Measurements from ENCODE around the gene CPNE1. TPM values are rescaled to one million over a fixed set of nuclear protein-coding genes. Genes with fewer than 3 reads are reported as not detected.
"Not testable (repeated sequence)": the region's sequence is repeated elsewhere in the genome, so short reads cannot be mapped to it uniquely, and the experiment has no call there.

The CPNE1 gene
- 100 to 1,000 TPM; 269 to 280 TPM for total RNA-seq

GRCh38 chr20:35664466-35665206 lies at the start of gene CPNE1, which contains the start of gene RBM12:
CPNE1 (minus strand) TSS chr20:35664900; CDS start chr20:35632923, 31,977 bp downstream.
RBM12 (minus strand) TSS chr20:35664900; CDS start chr20:35655322, 9,578 bp downstream.
- H3K27ac Mint-ChIP-seq, result peak within 1 kb of the TSS; percentile 87
- H3K36me3 Mint-ChIP-seq (ENCODE audit: low read depth), result peaks cover 63% of the 10 kb centered on the region
- peak within 1 kb of the TSS; percentile 90 for H3K4me3 Mint-ChIP-seq

GRCh38 chr20:35714127-35714526 lies 49.4 kb upstream of the CPNE1 start:
- no peak for ATAC-seq (replicated peaks)
- H3K4me1 Mint-ChIP-seq, result peaks cover 33% of the 10 kb centered on the region
- no peak overlapping the region for H3K27ac Mint-ChIP-seq
- peak overlapping the region; percentile 21 for H3K4me3 Mint-ChIP-seq
- H3K9me3 Mint-ChIP-seq, result no peaks in the 10 kb centered on the region
- no peaks in the 10 kb centered on the region for H3K27me3 Mint-ChIP-seq
- peaks cover 100% of the 10 kb centered on the region for H3K36me3 Mint-ChIP-seq (ENCODE audit: low read depth)

More at GRCh38 chr20:35664466-35665206, at the start of gene CPNE1, which contains the start of gene RBM12:
- ATAC-seq (replicated peaks), result peak; percentile 69
- no peaks in the 10 kb centered on the region for H3K9me3 Mint-ChIP-seq
- H3K27me3 Mint-ChIP-seq, result no peaks in the 10 kb centered on the region
- peaks cover 39% of the 10 kb centered on the region for H3K4me1 Mint-ChIP-seq

DNA sequence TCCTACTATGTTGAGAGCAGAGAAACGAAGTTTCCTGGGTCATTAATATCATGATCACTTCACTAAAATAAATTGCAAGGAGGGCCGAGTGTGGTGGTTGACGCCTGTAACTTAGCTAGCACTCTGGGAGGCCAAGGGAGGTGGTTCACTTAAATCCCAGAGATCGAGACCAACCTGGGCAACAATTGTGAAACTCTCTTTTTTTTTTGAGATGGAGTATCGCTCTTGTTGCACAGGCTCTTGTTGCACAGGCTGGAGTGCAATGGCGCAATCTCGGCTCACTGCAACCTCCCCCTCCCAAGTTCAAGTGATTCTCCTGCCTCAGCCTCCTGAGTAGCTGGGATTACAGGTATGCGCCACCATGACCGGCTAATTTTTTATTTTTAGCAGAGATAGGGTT lies 48.4 kb upstream of the CPNE1 start:
- H3K27me3 Mint-ChIP-seq; H3K27ac Mint-ChIP-seq; H3K9me3 Mint-ChIP-seq; ATAC-seq (replicated peaks): not testable (repeated sequence)
- peak overlapping the region; percentile 45 for H3K4me3 Mint-ChIP-seq
- H3K36me3 Mint-ChIP-seq (ENCODE audit: low read depth), result peaks cover 100% of the 10 kb centered on the region
- peaks cover 36% of the 10 kb centered on the region for H3K4me1 Mint-ChIP-seq

DNA sequence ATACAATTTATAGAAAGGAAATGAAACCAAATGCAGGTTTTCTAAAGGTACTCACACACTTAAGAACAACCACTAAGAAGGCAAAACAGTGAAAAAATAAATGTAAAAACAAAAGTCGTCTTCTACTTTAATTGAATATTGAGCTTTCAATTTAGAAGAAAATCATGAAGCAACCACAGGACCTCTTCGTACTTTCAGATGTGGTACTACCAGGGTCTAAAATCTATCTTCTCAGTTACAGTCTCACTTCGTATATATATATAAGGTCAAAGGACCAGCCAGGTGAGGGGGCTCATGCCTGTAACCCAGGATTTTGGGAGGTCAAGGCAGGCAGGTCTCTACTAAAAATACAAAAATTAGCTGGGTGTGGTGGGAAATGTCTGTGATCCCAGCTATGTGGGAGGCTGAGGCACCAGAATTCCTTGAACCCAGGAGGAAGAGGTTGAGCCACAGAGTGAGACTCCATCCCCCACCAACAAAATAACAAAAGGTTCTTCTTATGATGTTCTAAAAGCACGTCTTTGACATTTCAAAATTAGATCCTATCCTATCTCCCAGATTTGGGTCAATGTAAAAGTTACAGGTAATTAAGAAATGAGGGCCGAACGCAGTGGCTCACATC lies 47.0 kb upstream of the CPNE1 start:
- H3K27me3 Mint-ChIP-seq, result no peaks in the 10 kb centered on the region
- H3K27ac Mint-ChIP-seq, result peak overlapping the region; percentile 76
- no peaks in the 10 kb centered on the region for H3K9me3 Mint-ChIP-seq
- H3K4me3 Mint-ChIP-seq, result peak overlapping the region; percentile 62
- peaks cover 36% of the 10 kb centered on the region for H3K4me1 Mint-ChIP-seq
- H3K36me3 Mint-ChIP-seq (ENCODE audit: low read depth), result peaks cover 100% of the 10 kb centered on the region
- ATAC-seq (replicated peaks), result peak; percentile 84

DNA sequence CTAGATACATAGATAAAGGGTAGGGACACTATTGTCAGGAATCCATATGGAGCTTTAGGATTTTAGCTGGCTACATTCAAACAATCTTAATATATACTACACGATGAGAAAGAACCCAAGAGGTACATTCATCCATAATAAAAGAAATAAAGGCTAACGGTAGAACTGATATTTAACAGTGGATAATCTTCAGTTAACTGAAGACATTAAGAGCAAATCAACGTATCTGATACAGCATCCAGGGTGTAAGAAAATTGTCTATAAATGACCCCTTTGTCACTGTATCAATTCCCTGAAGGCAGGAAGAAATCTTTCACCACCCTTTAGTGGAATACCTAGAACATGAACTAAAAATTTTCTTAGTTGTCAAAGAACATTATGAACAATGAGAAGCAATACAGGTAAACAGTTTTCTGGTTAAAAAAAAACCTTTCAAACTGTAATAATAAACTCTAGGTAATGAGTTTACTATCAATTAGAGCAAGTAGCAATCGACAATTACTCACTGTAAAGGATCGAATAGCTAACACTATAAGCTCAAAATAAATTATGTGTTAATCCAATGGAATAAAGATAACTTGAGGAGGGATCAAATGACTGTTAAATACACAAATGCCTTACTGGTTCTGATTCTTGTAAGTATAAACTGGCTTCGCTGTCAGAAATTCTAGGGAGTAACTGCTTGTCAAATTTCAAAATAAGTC lies 46.3 kb upstream of the CPNE1 start:
- no peak for ATAC-seq (replicated peaks)
- Mint-ChIP-seq H3K36me3 (ENCODE audit: low read depth) (peaks cover 100% of the 10 kb centered on the region), H3K4me1 (peaks cover 36% of the 10 kb centered on the region), H3K27me3 (no peaks in the 10 kb centered on the region), H3K9me3 (no peaks in the 10 kb centered on the region), H3K27ac (peak overlapping the region; percentile 76), H3K4me3 (peak overlapping the region; percentile 62)

- Mint-ChIP-seq H3K9me3 (no peaks in the 10 kb centered on the region), H3K27ac (no peak overlapping the region), H3K27me3 (no peaks in the 10 kb centered on the region), H3K4me1 (peaks cover 36% of the 10 kb centered on the region), H3K4me3 (no peak overlapping the region), H3K36me3 (ENCODE audit: low read depth) (peaks cover 100% of the 10 kb centered on the region)
- no peak for ATAC-seq (replicated peaks)
Measured at GRCh38 chr20:35710039-35710438, 45.3 kb upstream of the CPNE1 start.

DNA sequence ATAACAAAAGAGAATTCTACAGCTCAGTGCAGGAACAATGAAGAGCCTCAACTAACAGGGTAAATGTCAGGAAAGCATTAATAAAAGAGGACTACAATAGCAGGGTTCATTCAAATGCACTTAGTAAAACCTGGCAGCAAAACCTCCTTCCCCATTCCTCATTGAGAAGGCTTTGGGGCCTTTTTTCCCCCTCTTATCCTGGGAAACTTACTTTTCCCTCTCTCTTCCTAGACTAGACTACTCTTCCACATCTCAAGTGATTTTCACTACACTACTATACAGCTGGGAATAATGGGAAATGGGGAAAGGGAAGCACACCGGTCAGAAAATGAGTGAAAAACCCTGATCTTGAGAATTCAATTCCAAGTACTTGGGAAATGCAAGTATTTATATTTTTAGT lies 44.6 kb upstream of the CPNE1 start:
- H3K27ac Mint-ChIP-seq, result peak overlapping the region; percentile 41
- H3K36me3 Mint-ChIP-seq (ENCODE audit: low read depth), result peaks cover 100% of the 10 kb centered on the region
- H3K4me1 Mint-ChIP-seq, result peaks cover 33% of the 10 kb centered on the region
- no peaks in the 10 kb centered on the region for H3K27me3 Mint-ChIP-seq
- no peaks in the 10 kb centered on the region for H3K9me3 Mint-ChIP-seq
- no peak overlapping the region for H3K4me3 Mint-ChIP-seq
- ATAC-seq (replicated peaks), result no peak

DNA sequence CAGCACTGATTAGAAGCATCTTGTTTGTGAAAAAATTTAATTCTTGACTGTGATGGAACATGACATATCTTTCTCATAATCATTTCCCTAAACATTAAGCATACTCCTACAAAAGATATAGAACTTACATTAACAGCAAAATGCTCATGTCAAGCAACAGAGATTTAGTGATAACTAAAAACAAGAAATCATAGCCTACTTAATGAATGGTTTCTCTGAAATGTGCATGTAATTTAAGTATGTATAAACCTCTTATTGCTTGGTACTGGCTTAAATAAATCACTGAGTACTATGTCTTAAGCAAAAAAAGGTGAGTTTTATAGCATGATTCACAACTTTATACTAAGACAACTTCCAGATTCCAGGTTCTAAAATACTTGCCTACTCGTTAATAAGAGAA lies 43.8 kb upstream of the CPNE1 start:
- H3K4me1 Mint-ChIP-seq, result peaks cover 29% of the 10 kb centered on the region
- no peaks in the 10 kb centered on the region for H3K9me3 Mint-ChIP-seq
- no peak for ATAC-seq (replicated peaks)
- H3K36me3 Mint-ChIP-seq (ENCODE audit: low read depth), result peaks cover 100% of the 10 kb centered on the region
- H3K4me3 Mint-ChIP-seq, result no peak overlapping the region
- H3K27me3 Mint-ChIP-seq, result no peaks in the 10 kb centered on the region
- peak overlapping the region; percentile 41 for H3K27ac Mint-ChIP-seq

DNA sequence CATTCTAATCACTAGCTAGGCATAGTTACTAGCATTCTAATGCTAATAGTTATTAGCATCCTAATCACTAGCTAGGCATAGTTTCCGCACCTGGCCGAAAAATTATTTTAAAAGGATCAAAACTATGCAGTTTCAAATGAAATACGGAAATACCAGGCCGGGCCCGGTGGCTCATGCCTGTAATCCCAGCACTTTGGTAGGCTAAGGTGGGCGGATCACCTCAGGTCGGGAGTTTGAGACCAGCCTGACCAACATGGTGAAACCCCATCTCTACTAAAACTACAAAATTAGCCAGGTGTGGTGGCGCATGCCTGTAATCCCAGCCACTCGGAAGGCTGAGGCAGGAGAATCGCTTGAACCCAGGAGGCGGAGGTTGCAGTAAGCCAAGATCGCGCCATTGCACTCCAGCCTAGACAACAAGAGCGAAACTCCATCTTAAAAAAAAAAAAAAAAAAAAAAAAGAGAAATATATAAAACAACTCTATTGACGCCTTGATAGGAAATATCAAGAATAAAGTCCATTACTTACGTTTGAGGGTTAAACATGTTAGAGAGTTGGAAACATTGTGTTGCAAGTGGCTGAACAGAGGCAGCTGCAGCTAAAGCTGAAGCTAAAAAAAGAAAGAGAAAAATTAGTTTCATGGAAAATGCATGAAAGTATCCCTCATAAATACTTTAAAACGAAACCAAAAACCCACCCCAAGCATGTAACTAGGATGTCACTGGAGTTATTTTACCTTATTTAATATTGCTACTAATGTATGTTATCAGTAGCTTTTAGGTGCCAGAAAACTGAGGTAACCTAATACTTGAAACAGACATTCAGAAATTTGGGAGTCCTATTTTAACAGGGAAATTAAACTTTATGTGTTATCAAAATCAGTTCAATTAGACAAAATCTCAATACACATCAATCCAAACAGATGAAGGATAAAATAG lies 42.2 kb upstream of the CPNE1 start:
- Mint-ChIP-seq H3K36me3 (ENCODE audit: low read depth) (peaks cover 100% of the 10 kb centered on the region), H3K4me1 (peaks cover 20% of the 10 kb centered on the region)
- not testable (repeated sequence) for H3K9me3 Mint-ChIP-seq; H3K27ac Mint-ChIP-seq; ATAC-seq (replicated peaks); H3K27me3 Mint-ChIP-seq; H3K4me3 Mint-ChIP-seq

- not testable (repeated sequence) for H3K9me3 Mint-ChIP-seq; H3K27me3 Mint-ChIP-seq; H3K27ac Mint-ChIP-seq; H3K4me1 Mint-ChIP-seq; H3K4me3 Mint-ChIP-seq; ATAC-seq (replicated peaks)
- peaks cover 98% of the 10 kb centered on the region for H3K36me3 Mint-ChIP-seq (ENCODE audit: low read depth)
Measured at GRCh38 chr20:35705894-35706293, 41.2 kb upstream of the CPNE1 start.

GRCh38 chr20:35704514-35705261 lies 40.0 kb upstream of the CPNE1 start:
- no peaks in the 10 kb centered on the region for H3K27me3 Mint-ChIP-seq
- H3K36me3 Mint-ChIP-seq (ENCODE audit: low read depth), result peaks cover 98% of the 10 kb centered on the region
- no peaks in the 10 kb centered on the region for H3K9me3 Mint-ChIP-seq
- H3K4me1 Mint-ChIP-seq, result peaks cover 5% of the 10 kb centered on the region
- no peak overlapping the region for H3K27ac Mint-ChIP-seq
- no peak overlapping the region for H3K4me3 Mint-ChIP-seq
- no peak for ATAC-seq (replicated peaks)

DNA sequence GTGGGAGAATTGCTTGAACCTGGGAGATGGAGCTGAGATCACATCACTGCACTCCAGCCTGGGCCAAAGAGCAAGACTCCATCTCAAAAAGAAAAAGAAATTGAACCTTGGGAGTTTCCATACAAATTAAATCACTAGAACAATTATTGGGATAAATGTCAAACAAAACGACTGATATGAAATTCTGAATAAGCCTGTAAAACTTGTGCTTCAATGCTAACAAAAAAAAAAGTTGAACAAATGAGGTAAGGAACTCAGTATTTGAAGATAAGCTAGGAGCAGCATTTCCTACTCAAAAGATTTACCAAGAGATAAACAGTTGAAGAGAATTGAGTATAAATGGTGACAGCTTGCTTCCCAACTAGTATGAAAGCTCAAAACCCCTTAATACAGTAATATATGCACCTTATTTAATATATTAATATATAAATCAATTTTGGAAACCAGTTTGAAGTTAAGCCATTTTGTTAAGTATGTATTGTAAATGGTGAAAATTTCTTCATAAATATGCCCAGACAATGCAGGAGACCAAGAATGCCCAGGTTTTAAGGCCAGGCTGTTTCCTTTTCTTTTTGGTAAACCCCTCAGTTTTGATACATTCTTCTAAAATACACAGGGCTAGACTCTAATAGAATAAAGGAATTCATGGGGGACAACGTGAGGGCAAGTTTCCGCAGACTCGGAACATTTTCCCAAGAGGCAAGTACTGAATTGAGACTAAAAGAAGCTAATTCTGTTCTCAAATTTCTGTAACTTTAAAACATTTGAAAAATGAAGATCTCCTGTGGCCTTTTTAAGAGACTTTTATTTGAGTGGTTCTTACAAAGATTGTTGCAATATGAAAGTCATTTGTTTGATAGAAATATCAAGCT lies 38.4 kb upstream of the CPNE1 start:
- Mint-ChIP-seq H3K36me3 (ENCODE audit: low read depth) (peaks cover 98% of the 10 kb centered on the region), H3K9me3 (no peaks in the 10 kb centered on the region), H3K4me1 (peaks cover 7% of the 10 kb centered on the region), H3K27me3 (no peaks in the 10 kb centered on the region), H3K4me3 (no peak overlapping the region), H3K27ac (peak overlapping the region; percentile 17)
- ATAC-seq (replicated peaks), result no peak

Data from activated T-helper 17 cell treated with anti-CD3 and anti-CD28 coated beads, Interleukin-2, amount 50 U/mL, for 72 hours (primary cell).